NCI-H1092 (cell line): ENCODE data around the gene SLC5A1.

Experiments used
- DNase-seq: peaks from one replicate; lab custom pipeline; 2025; lab: John Stamatoyannopoulos, UW

SLC5A1 gene

DNA sequence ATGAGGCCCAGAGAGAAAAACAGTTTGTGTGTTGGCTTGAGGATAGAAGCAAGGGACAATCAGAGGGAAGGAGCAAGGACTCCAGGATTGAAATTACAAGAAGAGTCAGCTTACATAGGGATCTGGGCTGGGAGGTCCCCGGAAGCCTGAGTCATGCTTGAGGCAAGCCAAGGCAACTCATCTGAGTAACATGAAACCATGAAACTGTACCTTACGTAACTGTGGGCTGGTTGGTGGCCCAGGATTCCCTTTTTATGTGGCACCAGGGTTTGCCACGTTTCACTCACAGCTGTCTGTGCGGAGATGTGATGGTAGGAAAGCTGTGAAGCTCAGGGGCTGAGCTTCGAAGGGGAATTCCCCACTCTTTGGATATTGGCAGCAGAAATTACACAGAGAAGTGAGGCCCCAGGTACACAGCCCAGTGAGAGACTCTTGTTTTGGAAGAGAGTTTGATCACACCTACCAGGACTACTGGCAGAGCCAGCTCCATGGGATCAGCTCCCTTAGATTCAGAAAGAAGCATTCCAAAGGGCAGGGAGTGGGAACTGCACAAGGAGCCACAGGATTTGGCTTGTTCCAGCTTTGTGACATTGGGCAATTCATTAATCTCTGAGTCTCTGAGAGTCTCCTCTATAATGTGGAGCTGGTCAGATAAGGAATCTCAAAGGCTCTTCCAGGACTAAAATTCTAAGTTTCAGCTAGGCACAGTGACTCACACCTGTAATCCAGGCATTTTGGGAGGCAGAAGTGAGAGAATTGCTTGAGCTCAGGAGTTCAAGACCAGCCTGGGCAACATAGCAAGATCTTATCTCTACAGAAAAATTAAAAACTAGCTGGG, 7.8 kb downstream of the SLC5A1 start:
- no peak for DNase-seq

GRCh38 chr22:32052244-32052643, 9.2 kb downstream of the SLC5A1 start:
- no peak for DNase-seq

GRCh38 chr22:32052936-32053791, 10.1 kb downstream of the SLC5A1 start:
- no peak for DNase-seq

DNA sequence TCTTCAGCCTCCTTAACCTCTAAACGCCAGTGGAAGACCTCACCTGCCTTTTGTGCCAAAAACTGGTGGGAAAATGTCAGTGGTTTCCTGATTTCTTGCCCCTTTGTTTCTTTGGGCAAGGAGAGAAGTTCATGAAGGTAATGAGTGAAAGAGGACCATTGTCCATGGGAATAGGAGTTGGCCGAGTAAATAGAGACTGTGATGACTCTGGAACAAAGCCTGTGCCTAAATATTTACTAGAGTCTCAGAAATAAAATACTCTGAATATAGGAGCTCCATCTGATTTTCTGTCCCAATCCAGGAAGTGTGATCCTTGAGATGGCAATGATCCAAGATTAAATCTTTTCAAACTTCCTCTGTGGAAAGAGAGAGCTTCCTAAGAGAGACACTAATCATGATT, 12.0 kb downstream of the SLC5A1 start:
- DNase-seq: no peak

- no peak for DNase-seq
These were observed 15.7 kb downstream of the SLC5A1 start for GRCh38 chr22:32058656-32059260.

GRCh38 chr22:32059426-32059825, 16.4 kb downstream of the SLC5A1 start:
- no peak for DNase-seq

DNA sequence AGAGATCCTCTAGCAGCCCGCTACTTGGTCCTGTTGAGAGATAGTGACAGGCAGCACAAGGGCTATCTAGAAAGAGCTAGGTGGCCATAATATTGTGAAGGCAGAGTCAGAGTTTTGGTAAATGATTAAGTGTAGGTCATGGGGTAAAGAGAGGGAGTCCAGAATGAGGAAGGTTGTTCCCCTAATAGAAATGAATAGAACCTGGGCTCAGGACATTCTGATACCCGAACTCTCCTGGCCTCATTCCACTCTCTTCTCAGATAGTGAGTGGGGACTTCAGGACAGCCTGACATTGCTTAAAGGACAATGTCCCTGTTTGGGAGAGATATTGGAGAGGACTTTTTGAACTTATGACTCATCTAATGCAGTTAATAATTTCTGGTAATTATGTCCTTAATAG, 20.6 kb downstream of the SLC5A1 start:
- DNase-seq: no peak

GRCh38 chr22:32066820-32067219, 23.8 kb downstream of the SLC5A1 start:
- DNase-seq: no peak

DNA sequence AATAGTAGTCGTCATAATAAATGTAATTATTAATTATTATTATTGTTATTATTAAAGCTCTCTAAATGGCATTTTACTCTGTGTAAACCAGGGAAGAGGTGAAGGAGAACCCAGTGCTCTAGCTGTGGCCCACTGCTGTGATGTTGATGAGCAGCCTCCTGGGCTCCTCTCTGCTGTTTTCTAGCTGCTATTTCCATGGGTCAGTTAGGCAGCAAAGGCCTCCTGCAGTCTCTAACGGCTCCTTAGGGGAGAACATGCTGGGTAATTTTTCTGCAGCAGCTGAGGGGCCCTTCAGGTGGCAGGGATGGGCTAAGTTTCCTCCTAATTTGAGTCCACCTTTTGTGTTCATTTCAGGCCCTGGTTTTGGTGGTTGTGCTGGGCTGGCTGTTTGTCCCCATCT, 24.6 kb downstream of the SLC5A1 start:
- no peak for DNase-seq

- DNase-seq: no peak
These were observed 26.7 kb downstream of the SLC5A1 start for GRCh38 chr22:32069579-32070372.

DNA sequence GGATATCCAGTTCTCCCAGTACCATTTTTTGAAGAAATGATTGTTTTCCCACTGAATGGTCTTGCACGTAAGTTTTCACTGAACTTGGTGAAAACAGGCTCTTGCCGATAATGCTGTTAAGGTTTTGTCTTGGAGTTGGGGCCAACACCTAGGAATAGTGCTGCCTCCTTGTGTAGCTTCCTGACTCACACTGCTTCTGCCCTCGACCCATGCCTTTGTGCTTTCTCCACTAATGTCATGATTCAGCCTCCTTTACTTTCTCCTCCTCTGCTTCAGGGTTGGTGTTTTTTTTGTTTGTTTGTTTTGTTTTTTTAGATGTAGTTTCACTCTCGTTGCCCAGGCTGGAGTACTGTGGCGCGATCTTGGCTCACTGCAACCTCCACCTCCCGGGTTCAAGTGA, 30.2 kb downstream of the SLC5A1 start:
- DNase-seq: no peak

DNA sequence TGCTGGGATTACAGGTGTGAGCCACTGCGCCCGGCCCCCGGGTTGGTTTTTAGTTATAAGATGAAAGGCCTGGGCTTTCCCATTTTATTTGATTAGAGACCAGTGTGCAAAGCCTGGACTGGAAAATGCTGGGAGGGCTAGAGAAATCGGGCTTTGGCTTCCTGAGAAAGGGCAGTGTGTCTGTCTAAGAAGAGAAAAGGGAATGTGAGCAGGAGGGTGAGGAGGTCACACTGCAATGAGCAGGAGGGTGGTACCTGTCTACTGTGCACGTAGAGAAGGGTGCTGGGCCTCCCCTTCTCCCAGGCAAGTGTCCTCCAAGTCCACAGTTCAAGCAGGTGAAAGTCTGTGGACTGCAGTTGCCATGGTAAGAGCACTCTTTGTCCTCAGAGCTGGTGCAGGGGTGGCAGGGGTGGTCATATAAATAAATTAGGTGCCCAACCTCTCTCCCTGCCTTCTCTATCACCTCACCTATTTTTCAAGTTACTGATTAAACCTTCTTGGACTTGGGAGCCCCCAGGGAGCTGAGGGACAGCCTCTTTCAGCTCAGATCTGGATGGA, 30.8 kb downstream of the SLC5A1 start:
- no peak for DNase-seq

- DNase-seq: no peak
These were observed 33.1 kb downstream of the SLC5A1 start for GRCh38 chr22:32075997-32076760.

DNA sequence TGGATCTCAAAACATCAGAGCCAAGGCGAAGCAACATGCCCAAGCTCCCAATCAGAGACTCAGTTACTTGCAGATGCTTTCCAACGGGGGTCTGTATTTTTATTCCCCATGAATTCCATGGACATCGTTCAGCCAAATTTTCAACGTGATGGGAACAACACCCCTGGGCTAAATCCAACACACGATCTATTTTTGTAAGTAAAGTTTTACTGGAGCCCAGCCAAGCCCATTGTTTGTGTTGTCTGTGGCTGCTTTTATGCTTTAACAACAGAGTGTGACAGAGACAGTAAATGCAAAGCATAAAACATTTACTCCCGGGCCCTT, 33.7 kb downstream of the SLC5A1 start:
- no peak for DNase-seq

DNA sequence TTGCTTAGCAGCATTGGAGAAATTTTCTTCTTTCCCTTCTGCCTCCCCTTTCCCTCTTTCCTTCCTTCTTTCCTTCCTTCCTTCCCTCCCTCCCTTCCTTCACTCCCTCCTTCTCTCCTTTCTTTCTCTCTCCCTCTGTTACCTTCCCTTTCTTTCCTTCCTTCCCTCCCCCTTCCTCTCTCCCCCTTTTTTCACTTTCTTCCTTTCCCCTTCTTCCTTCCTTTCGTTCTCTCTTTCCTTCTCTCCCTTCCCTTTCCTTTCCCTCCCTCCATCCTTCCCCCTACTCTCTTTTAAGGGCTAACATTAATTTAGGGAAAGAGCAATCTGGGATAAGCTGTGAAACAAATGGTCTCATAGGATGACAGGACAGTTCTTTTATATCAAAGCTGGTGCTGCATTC, 34.1 kb downstream of the SLC5A1 start:
- no peak for DNase-seq

- DNase-seq: no peak
These were observed 36.3 kb downstream of the SLC5A1 start for GRCh38 chr22:32079130-32080089.

GRCh38 chr22:32080904-32081303, 37.8 kb downstream of the SLC5A1 start:
- no peak for DNase-seq

- no peak for DNase-seq
These were observed 39.3 kb downstream of the SLC5A1 start for GRCh38 chr22:32082331-32082730.

DNA sequence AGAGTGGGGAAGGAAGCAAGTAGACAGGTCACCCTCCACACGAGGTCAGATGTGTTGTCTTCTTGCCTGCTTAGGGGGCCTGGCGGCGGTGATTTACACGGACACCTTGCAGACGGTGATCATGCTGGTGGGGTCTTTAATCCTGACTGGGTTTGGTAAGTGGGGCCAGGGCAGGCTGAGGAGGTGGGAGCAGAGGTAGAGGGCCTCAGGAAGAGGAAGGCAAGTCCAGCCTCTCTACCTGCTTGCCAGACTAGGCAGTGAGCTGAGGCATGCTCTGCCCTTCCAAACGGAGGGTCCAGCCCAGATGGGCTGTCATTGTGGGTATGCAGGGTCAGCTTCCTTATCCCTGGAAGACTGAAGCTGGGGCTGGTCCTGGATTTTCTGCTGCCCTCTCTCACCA, 39.9 kb downstream of the SLC5A1 start:
- no peak for DNase-seq

DNA sequence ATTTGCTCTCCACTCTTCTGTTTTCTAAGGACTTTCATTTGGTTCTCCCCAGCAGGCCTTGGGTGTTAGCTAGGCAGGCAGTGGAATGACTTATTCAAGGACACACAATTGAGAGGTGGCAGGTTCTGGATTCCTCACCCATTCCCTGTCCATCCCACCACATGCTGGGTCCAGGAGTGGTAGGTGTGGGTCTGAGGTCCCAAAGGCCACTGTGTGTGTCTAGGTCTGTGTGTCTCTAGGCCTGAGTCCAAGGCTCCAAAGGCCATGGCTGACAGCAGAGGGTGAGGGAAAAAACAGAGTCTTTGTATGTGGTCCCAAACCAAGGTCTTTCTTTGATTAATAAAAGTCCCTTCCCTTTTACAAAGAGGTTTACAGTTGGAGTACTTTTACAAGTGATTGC, 40.8 kb downstream of the SLC5A1 start:
- DNase-seq: no peak
